ENCODE measurements around the gene TLE6. TPM values are rescaled to one million over a fixed set of nuclear protein-coding genes. Genes with fewer than 3 reads are reported as not detected.
"Not testable (repeated sequence)": the region's sequence is repeated elsewhere in the genome, so short reads cannot be mapped to it uniquely, and the experiment has no call there.

The TLE6 gene
- total RNA-seq = 1 to 10 TPM; 1.3 to 1.6 TPM

DNA sequence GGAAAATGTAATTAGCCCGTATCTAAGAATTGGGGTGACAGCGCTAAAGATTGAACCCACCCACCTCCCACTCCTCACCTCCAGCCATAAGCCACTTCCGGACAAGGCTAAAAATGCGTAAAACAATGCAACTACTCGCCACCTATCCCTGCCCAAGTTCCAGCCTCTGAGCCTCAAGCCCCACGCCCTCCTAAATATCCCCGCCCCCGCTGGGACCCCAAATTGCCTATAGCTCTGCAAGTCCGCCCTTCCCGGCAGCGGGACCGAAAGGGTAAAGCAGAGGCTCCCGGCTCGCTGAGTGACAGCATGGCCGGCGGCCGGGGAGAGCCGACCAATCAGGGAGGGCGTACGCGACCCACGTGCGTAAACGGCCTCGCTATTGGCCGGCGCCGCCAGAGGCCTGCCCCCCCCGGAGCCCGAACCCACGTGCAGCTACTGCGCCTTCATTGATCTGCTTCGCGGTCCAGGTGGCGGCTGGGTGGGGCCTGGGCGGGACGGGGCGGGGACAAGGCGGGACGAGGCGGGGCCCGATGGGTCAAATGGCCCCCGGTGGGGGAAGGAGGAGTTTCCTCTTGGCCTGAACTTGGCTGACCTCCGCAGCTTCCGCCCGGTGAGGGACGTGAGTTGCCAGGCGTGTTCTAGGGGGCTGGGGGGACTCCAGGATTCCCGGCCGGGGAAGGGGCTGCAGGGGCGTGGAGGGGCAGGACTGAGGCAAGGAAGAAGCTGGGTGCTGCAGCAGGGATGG is at the start of gene TLE6:
TLE6 (plus strand) TSS at position 564 of the 745 bp plus-strand sequence. CDS start 670 bp downstream, outside the sequence.
- ChIA-PET POLR2A (interaction anchor here (0.5 to 1.1 kb wide), 5 partner anchors 14 to 1007 kb away, joined by 3 to 6 read pairs (median 4); no protein-coding TSS in a partner anchor), CTCF (interaction anchor here (0.5 to 2.5 kb wide), 9 partner anchors 12 to 1696 kb away, joined by 3 to 7 read pairs (median 3); no protein-coding TSS in a partner anchor)

DNA sequence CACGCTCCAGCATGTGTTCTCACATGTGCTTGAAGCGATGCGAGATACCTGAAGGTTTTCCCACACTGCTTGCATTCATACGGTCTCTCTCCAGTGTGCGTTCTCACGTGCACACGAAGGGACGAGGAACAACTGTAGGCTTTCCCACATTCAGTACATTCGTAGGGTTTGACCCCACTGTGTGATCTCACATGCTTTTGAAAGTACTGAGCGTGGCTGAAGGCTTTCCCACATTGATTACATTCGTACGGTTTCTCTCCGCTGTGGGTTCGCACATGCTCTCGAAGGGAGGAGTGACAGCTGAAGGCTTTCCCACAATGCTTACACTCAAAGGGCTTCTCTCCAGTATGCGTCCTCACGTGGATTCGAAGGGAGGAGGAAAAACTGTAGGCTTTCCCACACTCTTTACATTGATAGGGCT is 43.9 kb upstream of the TLE6 start:
- ChIA-PET CTCF (no interaction called here), POLR2A (no interaction called here)

DNA sequence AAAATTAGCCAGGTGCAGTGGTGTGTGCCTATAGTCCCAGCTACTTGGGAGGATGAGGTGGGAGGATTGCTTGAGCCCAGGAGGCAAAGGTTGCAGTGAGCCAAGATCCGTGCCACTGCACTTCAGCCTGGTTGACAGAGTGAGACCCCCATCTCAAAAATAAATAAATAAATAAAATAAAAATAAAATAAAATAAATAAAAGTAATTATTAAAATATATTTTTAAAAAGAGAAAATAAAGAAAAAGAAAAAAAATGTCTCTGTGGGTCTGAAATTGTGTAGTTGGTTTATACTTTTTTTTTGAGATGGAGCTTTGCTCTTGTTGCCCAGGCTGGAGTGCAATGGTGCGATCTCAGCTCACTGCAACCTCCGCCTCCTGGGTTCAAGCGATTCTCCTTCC is 41.5 kb upstream of the TLE6 start:
- POLR2A ChIA-PET, CTCF ChIA-PET: not testable (repeated sequence)

DNA sequence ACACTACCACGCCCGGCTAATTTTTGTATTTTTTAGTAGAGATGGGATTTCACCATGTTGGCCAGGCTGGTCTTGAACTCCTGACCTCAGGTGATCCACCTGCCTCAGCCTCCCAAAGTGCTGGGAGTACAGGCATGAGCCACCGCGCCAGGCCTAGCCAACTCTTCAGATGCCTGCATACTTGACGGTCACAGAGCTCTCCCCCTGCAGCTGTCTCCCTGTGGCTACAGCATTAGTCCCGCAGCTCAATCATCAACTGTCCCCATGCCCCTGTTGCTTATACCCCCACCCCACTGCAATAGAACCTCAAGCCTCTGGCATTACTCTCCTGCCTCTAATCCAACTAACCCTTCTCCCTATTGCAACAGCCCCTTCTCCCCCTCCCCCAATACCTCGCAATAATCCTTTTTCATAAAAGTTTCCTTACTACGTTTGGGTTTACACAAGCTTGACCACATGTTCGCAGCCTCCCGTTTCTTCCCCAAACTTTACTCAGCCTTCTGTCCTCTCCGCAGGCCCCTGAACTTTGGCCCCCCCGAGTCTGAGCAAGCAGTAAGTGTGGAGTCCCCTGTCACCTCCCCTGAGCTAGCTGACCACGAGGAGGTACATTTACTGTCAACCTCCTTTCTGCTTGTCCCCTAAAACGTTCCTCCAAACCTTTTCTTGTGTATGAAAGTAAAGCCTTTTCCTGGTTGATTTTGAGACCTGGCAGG is 34.3 kb upstream of the TLE6 start:
- CTCF ChIA-PET = interaction anchor here (0.6 to 0.7 kb wide), 3 partner anchors 242 to 362 kb away, joined by 3 to 6 read pairs (median 3); no protein-coding TSS in a partner anchor
- POLR2A ChIA-PET = interaction anchor here (0.7 kb wide), 2 partner anchors 51 to 642 kb away, joined by 7 to 14 read pairs; partner anchors contain the start of gene GIPC3

DNA sequence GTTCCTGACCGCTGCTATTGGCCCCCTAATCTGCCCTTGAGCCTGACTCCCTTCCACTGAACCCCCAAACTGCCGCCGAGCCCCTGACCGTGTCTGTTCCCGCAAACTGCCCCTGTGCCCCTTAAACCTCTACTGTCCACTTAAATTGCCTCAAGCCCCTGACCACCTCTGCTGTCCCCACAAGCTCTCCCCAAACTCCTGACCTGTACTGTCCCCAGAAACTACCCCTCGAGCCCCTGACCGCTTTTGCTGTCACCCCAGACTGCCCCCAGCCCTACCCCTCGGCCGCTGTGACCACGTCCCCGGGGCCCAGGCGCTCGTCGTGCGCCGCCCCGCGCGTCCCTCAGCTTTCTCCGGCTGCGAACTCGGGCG is 33.0 kb upstream of the TLE6 start:
- CTCF ChIA-PET = no interaction called here
- POLR2A ChIA-PET = interaction anchor here (0.6 kb wide), 3 partner anchors 21 to 554 kb away, joined by 3 to 7 read pairs (median 4); no protein-coding TSS in a partner anchor

DNA sequence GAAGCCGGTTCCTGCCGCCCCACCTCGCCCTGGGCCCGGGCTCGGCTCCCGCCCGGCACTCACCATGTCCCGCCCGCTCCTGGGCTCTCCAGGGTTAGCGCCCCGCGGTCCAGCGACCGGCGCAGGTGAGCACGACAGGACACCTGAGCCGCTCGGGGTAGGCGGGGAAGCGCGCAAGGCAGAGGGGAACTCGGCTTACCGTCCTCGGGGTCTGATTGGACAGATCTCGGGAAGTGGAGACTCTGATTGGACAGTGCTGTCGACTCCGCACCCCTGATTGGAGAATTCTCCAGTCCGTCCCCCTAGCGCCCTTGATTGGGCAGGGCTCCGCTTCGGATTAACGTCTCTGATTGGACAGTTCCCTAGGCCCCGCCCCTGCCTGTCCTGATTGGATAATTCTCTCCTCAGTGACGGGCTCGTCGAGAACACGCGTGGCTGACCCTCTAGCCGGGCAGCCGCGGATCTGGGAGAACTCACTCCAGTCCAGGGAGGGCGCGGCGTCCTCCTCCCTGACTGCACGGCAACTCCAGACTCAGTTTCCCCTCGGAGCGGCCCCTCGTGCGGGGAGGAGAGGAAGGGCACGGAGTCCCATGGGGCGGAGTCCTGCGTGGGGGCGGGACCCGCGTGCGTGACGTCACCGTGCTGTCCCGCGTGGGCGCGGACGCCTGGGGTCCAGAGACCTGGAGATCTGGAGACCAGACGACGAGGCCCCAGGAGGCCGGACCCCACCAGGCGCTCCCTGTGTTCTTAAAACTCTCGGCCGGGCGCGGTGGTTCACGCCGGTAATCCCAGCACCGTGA is 32.4 kb upstream of the TLE6 start, which contains the start of gene ZNF77:
ZNF77 (minus strand) TSS at position 197 of the 800 bp plus-strand sequence; CDS start at position 66, 131 bp downstream.
- CTCF ChIA-PET = no interaction called here
- POLR2A ChIA-PET = interaction anchor here (0.6 to 0.8 kb wide), 4 partner anchors 30 to 1692 kb away, joined by 3 to 7 read pairs (median 5); no protein-coding TSS in a partner anchor

DNA sequence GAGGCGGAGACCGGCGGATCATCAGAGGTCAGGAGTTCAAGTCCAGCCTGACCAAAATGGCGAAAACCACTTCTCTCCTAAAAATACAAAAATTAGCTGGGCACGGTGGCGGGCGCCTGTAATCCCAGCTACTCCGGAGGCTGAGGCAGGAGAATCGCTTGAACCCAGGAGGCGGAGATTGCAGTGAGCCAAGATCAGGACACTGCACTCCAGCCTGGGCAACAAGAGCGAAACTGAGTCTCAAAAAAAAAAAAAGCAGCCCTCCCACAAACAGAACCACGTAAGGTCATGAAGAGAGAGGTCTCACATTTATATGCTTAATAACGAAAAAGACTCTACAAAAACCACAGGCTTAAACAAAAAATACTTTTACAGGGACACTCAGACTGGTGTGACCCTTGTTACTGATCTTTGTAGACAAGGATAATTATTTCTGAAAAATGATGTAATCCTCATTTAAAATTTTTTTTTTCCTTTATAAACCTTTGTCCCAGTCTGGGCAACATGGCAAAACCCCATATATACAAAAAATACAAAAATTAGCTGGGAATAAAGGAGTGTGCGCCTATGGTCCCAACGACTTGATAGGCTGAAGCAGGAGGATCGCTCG is 31.7 kb upstream of the TLE6 start:
- POLR2A ChIA-PET = interaction anchor here (0.7 to 0.8 kb wide), 2 partner anchors 147 to 1691 kb away, joined by 4 to 6 read pairs; no protein-coding TSS in a partner anchor
- CTCF ChIA-PET = no interaction called here

DNA sequence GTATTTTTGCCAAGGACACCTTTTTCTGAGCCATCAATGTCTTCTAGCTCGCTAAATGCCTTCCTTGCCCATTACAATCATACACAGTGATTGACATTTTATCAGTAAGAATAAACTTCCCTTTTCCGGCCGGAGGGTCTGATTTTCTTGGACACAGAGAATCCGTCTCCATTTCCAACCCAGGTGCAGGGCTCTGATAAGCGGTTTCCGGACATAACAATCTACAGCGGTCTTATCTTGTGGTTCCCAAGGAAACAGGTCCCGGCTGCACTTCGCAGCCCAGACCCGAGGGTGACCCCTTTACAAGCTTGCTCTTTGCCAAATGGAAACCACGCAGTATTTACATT is 27.5 kb upstream of the TLE6 start:
- POLR2A ChIA-PET = no interaction called here
- CTCF ChIA-PET = interaction anchor here (0.6 to 2.6 kb wide), 13 partner anchors 15 to 302 kb away, joined by 3 to 25 read pairs (median 4); no protein-coding TSS in a partner anchor

DNA sequence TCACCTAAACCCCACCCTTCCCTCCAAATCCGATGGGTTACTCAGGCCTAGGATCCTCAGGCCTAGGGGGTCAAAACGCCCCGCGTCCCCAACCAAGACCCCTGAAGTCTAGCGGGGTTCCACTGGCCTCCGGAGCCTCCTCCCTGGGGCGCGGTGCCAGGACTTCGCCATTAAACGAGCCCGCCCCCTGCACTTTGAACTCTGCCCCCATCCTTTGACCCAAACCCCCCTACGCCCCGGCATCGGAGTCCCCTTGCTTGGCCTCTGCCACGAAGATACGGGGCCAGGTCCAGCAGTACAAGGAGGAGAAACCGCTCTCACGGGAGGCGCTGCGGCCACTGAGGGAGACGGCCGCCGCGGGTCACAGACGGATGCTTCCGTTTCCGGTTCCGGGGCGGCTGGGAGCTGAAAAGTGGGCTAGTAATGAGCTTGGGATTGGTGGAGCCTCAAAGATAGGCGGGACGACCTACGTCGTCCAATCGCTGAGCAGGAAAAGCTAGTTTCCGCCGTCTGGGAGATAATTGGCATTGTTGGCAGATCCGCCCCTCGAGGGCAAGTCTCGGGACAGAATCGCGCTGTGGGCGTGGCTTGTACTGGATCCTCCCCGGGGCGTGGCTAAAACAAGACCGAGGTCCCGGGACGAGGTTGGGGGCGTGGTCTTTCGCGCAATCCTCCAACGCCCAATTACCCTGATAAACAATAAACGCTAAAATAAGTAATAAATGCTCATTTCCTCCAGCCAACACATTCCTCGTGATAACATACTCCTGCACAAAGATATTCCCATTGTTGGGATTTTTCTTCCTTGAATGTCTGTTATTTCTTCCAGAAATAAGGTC is 26.9 kb upstream of the TLE6 start:
- ChIA-PET CTCF (interaction anchor here (0.6 to 2.6 kb wide), 21 partner anchors 12 to 302 kb away, joined by 3 to 25 read pairs (median 3); partner anchors contain the start of gene TLE6), POLR2A (interaction anchor here (0.6 to 0.9 kb wide), 4 partner anchors 26 to 760 kb away, joined by 4 to 6 read pairs (median 4); partner anchors contain the start of gene TLE6)

DNA sequence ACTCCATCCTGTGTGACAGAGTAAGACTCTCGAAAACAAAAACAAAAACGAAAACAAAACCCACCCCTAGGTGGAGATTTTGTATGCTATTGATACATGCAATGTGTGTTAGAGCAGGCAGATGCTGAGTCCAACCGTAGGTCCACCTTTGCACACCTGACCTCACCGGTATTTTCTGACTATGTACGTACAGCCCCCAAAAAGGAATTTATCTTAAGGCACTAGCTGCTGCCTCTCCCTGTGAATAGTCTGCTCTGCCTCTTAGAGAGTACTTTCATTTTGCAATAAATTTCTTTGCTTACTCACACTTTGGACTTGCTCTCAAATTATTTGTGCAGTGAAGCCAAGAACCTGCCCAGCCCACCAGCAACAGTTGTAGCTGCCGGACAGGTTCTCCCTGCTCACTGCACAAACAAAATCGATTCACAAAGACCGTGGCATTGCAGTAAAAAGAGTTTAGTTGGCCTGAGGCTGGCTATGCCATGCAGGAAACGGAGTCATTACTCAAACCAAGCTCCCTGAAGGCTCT is 24.3 kb upstream of the TLE6 start:
- POLR2A ChIA-PET = interaction anchor here (0.7 kb wide), 1 partner anchor 1388 kb away, joined by 7 read pairs; no protein-coding TSS in a partner anchor

DNA sequence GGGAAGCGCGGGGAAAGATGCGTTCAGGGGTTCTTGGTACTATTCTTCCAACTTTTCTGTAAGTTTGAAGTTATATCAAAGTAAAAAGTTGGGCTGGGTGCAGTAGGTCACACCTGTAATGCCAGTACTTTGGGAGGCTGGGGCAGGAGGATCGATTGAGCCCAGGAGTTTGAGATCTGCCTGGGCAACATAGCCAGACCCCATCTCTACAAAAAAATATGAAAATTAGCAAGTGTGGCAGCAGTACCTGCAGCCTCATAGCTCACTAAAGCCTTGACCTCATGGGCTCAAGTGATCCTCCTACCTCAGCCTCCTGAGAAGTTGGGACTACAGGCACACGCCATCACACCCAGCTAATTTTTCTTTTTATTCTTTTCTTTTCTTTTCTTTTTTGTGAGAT is 20.2 kb upstream of the TLE6 start:
- ChIA-PET CTCF (interaction anchor here (1.3 to 1.8 kb wide), 3 partner anchors 146 to 151 kb away, joined by 3 to 4 read pairs (median 4); no protein-coding TSS in a partner anchor), POLR2A (no interaction called here)

More for the DNA sequence above, 24.3 kb upstream of the TLE6 start:
- CTCF ChIA-PET = interaction anchor here (0.7 to 1.3 kb wide), 2 partner anchors 10 kb away, joined by 3 to 5 read pairs; no protein-coding TSS in a partner anchor

DNA sequence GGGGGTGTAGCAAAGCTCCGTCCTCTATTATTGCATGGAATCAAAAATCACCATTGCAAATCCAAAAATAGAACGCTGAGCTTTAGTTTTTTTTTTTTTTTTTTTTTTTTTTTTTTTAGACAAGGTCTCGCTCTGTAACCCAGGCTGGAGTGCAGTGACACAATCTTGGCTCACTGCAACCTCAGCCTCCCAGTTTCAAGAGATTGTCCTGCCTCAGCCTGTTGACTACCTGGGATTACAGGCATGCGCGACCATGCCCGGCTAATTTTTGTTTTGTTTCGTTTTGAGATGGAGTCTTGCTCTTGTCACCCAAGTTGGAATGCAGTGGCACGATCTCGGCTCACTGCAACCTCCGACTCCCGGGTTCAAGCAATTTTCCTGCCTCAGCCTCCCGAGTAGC is 17.2 kb upstream of the TLE6 start:
- POLR2A ChIA-PET = no interaction called here
- CTCF ChIA-PET = interaction anchor here (0.6 to 4.6 kb wide), 2 partner anchors 11 to 145 kb away, joined by 3 to 37 read pairs; no protein-coding TSS in a partner anchor

DNA sequence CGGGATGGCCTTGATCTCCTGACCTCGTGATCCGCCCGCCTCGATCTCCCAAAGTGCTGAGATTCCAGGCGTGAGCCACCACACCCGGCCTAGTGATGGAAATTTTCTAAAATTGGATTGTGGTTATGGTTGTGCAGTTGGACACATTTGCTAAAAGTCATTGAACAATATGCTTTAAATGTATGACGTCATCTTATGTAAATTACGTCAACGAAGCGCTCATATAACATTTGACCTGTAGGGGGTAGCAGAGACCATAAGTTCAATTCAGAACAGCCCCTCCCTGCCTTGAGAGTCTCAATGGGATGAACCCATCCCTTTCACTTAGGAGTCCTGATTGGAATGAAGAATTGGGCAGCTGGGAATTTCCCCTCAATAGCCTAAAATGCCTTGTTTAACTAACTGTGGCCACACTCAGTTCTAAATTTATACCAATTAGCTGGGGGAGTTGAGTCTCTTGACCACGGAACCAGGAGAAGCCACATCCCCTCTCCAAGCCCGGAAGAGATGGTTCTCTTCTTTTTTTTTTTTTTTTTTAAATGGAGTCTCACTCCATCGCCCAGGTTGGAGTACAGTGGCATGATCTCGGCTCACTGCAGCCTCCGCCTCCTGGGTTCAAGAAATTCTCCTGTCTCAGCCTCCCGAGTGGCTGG is 15.2 kb upstream of the TLE6 start:
- ChIA-PET CTCF (interaction anchor here (0.6 to 4.6 kb wide), 21 partner anchors 8 to 332 kb away, joined by 3 to 37 read pairs (median 3); partner anchors contain the start of gene TLE6), POLR2A (interaction anchor here (0.6 kb wide), 1 partner anchor 86 kb away, joined by 6 read pairs; no protein-coding TSS in a partner anchor)

DNA sequence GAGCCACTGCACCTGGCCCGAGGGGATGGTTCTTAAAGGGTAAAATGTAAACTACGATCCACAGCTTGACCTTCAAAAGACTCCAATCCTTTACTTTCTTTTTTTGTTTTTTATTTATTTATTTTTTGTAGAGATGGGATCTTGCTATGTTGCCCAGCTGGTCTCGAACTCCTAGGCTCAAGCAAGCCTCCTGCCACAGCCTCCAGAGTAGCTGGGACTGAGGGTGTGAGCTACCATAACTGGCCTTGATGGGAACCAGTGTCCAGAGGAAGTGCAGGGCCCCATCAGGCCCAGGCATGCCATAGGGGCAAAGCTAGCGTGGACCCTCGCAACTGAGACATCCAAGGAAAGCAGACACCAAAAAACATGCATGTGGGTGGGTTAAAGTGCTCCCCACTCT is 14.2 kb upstream of the TLE6 start:
- CTCF ChIA-PET = interaction anchor here (0.7 to 4.6 kb wide), 14 partner anchors 9 to 856 kb away, joined by 3 to 37 read pairs (median 4); partner anchors contain the start of gene TLE6
- POLR2A ChIA-PET = interaction anchor here (0.7 kb wide), 1 partner anchor 14 kb away, joined by 4 read pairs; the partner anchor contains the start of gene TLE6

DNA sequence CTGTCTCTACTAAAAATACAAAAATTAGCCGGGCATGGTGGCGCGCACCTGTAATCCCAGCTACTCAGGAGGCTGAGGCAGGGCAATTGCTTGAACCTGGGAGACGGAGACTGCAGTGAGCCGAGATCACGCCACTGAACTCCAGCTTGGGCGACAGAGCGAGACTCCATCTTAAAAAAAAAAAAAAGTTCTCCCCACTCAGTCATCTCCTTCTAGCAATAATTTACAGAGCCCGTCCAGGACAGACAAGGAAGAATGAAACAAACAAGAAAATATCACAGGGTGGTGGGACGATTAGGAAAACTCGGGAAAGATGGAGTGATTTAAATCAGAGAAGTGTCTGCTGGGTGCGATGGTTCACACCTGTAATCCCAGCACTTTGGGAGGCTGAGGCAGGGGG is 13.7 kb upstream of the TLE6 start:
- CTCF ChIA-PET = interaction anchor here (1.7 to 4.6 kb wide), 4 partner anchors 10 to 145 kb away, joined by 3 to 37 read pairs (median 17); no protein-coding TSS in a partner anchor
- POLR2A ChIA-PET = not testable (repeated sequence)

DNA sequence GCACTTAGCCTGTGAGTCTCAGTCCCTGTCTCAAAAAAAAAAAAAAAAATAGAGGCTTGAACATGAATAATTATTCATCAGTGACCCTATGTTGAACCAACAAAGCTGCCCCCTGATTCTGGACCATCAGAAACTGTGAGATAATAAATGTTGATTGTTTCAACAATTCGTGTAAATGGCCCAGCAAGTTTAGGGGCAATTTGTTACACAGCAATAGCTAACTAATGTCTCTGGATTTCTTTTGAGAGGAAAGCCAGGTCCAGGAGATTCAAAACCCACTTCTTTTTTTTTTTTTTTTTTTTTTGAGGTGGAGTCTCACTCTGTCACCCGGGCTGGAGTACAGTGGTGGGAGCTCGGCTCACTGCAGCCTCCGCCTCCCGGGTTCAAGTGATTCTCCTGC is 12.5 kb upstream of the TLE6 start:
- CTCF ChIA-PET = interaction anchor here (0.7 to 1.6 kb wide), 5 partner anchors 12 to 317 kb away, joined by 3 to 7 read pairs (median 3); partner anchors contain the start of gene TLE6
- POLR2A ChIA-PET = interaction anchor here (0.6 to 0.7 kb wide), 3 partner anchors 38 to 384 kb away, joined by 3 to 13 read pairs (median 8); no protein-coding TSS in a partner anchor

Measured in activated CD8-positive, alpha-beta memory T cell treated with anti-CD3 and anti-CD28 coated beads for 36 hours (primary cell).